Right cardiac atrium (tissue), 5 donors: ENCODE data around the gene ADAMTS2. TPM values are rescaled to one million over a fixed set of nuclear protein-coding genes. Genes with fewer than 3 reads are reported as not detected.

Source experiments
- ATAC-seq, 2 donors: fragments of 200-7000 bp; cut with Tn5 transposase; one replicate each; pipeline versions ENCODE4 v1.8.0 to v1.9.1; 2020; ENCODE audit warnings: moderate library complexity in 2 of 2, mild to moderate bottlenecking in 1 of 2
- DNase-seq, 3 donors: peaks; one replicate each; pipeline ENCODE4 v3.0.0-alpha.2; 2020
- H3K27ac ChIP-seq: one replicate; pipeline ENCODE4 v1.5.1; 2013; ENCODE audit warnings: mild to moderate bottlenecking, low read length, control low read depth, moderate library complexity
- H3K27me3 ChIP-seq: one replicate; pipeline ENCODE4 v1.6.1; 2013; ENCODE audit not compliant: control insufficient read depth, insufficient read depth
- H3K4me1 ChIP-seq: one replicate; pipeline ENCODE4 v1.6.1; 2013; ENCODE audit warnings: low read length; ENCODE audit not compliant: control insufficient read depth, insufficient read depth
- H3K4me3 ChIP-seq: one replicate; pipeline ENCODE4 v1.5.1; 2013; ENCODE audit warnings: low read length, control low read depth
- H3K9me3 ChIP-seq: one replicate; pipeline ENCODE4 v1.6.1; 2013; ENCODE audit warnings: low read length; ENCODE audit not compliant: control insufficient read depth
- WGBS: extraction: QIAGEN DNeasy Blood & Tissue Kit; methylation state at CpG from one replicate; pipeline ENCODE4 v1.1.7; 2013; 5-methylcytosine and 5-hydroxymethylcytosine counted together
- intact Hi-C, 4 donors: fragments of 100-400 bp; cut with DNase I; formaldehyde crosslinking; loops; one replicate each; pipeline versions ENCODE4 v1.11.0 to v1.14.0; 2022 to 2023
- polyA plus RNA-seq: library from polyadenylated mRNA; stranded (reverse); fragments of 200-250 nt; gene quantifications from one replicate; pipeline ENCODE4 v1.2.3, GENCODE V29; 2013
- total RNA-seq, 4 donors: library from RNA; stranded (reverse); fragmentation: NEBNext Ultra II Directional; extraction: Animal tissue kit (Norgen Biotek cat#: 25700); gene quantifications; one replicate each; pipeline ENCODE4 v1.2.1, GENCODE V29; 2021
- donor health status: healthy with polysubstance abuse.
- donor health status: DM: no; HTN: yes; CAD: no.
- donor health status: DM: no; HTN: no; CAD: no.
- donor health status: DM: no; HTN: yes; CAD: no; lungs with severe emphysema.
- donor health status: DM: yes; HTN: yes; CAD: no.

ADAMTS2 gene
- total and polyA plus RNA-seq, 5 donors, result 7.0 to 23.2 (median 14.7) TPM

DNA sequence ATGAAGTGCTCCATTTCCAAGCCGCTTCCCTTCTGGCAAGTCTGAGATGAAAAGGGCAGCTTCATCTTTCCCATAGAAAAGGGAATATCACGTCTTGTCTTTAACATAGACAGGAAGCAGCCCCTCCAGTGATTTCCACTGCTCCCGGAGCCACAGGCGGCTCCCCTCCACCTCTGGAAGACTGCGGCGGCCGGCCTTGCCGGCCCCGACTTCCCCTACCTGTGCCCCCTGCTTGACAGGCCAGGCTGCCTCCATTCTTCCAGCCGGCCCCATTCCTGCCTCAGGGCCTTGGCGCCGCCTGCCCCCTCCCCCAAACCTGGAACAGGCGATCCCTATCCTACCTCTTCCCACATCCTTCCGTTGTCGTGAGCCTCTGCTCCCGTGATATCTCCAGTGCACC, 143.3 kb downstream of the ADAMTS2 start:
- WGBS, result 74% methylated on average over 16 of the region's 16 CpGs
- no peak overlapping the region for H3K27ac ChIP-seq
- intact Hi-C loops, result no loop called here
- ATAC-seq (no peak), DNase-seq (peak in 1 of 3 donors; percentile 33)
- no peaks in the 10 kb centered on the region for H3K27me3 ChIP-seq
- H3K4me3 ChIP-seq, result no peak overlapping the region
- no peaks in the 10 kb centered on the region for H3K4me1 ChIP-seq
- no peaks in the 10 kb centered on the region for H3K9me3 ChIP-seq

DNA sequence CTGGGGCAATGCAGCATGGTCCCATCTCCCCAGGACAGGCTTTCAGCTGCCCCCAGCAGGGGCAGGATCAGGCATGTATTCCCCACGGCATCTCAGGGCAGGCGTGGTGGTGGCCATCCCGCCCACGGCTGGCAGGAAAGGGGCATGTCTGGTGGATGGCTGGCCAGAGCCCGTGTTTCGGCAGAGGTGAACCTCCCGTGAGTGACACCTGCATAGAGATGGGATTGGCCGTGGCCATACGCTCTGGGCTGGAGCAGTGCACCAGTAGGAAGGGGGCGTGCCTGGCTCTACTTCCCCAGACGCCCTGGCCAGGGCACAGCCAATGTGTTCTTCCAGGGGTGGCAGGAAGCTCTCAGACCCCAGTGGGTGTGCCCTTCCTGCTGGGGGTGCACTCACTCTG, 146.0 kb downstream of the ADAMTS2 start:
- H3K9me3 ChIP-seq, result no peaks in the 10 kb centered on the region
- H3K4me1 ChIP-seq, result no peaks in the 10 kb centered on the region
- DNase-seq (peak in 2 of 3 donors; percentile 32 to 55), ATAC-seq (no peak)
- whole genome bisulfite sequencing, result 88% methylated on average over 11 of the region's 11 CpGs
- H3K27me3 ChIP-seq, result no peaks in the 10 kb centered on the region
- no peak overlapping the region for H3K27ac ChIP-seq
- no peak overlapping the region for H3K4me3 ChIP-seq
- intact Hi-C loops, result no loop called here

DNA sequence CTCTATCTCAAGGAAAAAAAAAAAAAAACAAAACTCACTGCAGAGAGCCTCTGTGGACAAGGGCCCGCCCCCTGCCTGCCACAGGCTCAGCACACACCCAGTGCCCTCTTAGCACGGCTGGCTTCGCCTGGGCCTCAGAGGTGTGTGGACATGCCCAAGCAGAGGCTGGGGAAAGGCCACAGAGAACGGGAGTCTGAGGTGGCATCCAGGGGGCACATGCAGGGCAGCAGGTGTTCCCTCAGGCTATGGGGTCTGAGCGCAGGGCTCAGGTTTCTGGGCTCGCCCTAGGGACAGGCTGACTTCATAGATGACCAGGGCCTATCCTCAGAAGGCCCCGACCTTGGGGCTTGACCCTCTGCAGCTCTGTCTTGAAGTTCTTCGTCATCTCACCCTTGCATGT, 146.4 kb downstream of the ADAMTS2 start:
- Histone ChIP-seq H3K9me3 (no peaks in the 10 kb centered on the region), H3K4me1 (no peaks in the 10 kb centered on the region), H3K27me3 (no peaks in the 10 kb centered on the region), H3K27ac (no peak overlapping the region), H3K4me3 (no peak overlapping the region)
- ATAC-seq, result no peak
- WGBS, result 93% methylated on average over 8 of the region's 8 CpGs
- DNase-seq, result peak in 1 of 3 donors; percentile 26
- intact Hi-C loops, result no loop called here

DNA sequence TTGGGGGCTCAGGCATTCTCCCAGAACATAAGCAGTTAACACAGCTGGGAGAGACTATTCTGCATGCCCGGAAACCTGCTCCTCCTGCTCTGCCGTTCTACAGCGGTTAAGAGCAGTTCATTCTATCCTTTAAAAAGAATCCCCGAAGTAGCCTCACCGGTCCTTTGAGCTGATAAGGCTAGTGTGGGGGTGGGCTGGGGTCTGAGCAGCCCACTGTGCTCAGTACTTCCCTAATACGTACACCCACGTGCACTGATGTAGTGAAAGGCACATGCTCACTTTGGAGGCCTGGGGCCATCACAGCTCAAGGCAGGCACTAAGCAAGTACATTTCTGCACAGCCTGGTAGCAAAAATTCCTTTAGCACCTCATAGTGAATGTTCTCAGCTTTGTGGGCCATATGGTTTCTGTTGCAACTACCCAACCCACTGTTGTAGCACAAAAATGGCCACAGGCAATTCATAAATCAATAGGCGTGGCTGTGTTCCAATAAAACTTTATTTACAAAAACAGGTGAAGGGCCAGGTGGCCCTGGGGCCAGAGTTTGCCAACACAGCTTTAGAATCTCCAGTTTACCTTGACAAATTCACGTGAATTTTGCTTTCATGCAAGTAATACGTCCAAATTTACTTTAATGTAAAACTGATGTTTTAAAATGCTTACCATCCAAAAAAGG, 148.7 kb downstream of the ADAMTS2 start:
- intact Hi-C loops, result no loop called here
- H3K4me3 ChIP-seq, result no peak overlapping the region
- ATAC-seq (no peak), DNase-seq (peak in 2 of 3 donors; percentile 9 to 16)
- WGBS, result 74% methylated on average over 10 of the region's 10 CpGs
- H3K9me3 ChIP-seq, result no peaks in the 10 kb centered on the region
- no peaks in the 10 kb centered on the region for H3K27me3 ChIP-seq
- no peak overlapping the region for H3K27ac ChIP-seq
- H3K4me1 ChIP-seq, result no peaks in the 10 kb centered on the region

DNA sequence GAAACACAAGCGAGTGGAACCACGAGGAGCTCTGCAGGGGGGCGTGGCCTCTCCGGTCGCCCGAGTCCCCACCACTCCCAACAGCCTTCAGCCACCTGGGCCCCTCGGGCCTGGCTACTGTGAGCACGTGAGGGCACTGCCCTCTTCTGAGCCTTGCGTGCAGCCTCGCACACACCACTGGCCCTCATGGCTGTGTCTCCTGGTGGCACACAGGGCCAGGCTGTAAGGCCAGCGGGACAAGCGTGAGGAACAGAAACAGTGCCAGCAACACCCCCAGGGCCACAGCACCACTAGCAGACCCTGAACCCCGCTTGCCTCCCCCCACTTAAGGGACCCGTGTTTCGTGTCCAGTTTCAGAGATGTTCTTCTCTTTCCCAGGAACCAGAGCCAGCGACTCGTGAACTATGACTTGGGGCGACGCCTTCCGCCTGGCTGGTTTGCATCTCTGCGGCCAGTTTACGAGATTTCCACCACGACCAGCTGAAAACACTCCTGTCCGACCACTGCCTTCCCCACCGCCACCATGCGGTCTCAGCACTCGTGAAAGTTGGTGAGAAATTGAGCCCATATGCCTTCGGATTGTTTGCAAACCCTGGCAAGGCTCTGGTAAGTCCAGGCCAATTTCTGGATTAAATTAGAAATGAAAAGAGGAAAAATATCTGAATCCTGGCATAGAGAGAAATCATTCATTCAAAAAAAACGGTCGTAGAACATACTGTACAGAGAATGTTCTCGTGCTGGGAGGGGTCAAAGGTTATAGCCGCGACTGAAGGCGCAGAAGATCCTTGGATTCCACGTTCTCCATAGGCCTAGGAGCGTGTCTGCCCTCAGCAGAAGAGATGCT, 149.5 kb downstream of the ADAMTS2 start:
- H3K9me3 ChIP-seq, result no peaks in the 10 kb centered on the region
- no peak overlapping the region for H3K4me3 ChIP-seq
- peak in 2 of 3 donors; percentile 50 to 60 for DNase-seq
- H3K27me3 ChIP-seq, result no peaks in the 10 kb centered on the region
- peak in 1 of 2 donors; percentile 18 for ATAC-seq
- WGBS, result 79% methylated on average over 36 of the region's 36 CpGs
- H3K27ac ChIP-seq, result no peak overlapping the region
- H3K4me1 ChIP-seq, result no peaks in the 10 kb centered on the region
- intact Hi-C loops, result no loop called here

DNA sequence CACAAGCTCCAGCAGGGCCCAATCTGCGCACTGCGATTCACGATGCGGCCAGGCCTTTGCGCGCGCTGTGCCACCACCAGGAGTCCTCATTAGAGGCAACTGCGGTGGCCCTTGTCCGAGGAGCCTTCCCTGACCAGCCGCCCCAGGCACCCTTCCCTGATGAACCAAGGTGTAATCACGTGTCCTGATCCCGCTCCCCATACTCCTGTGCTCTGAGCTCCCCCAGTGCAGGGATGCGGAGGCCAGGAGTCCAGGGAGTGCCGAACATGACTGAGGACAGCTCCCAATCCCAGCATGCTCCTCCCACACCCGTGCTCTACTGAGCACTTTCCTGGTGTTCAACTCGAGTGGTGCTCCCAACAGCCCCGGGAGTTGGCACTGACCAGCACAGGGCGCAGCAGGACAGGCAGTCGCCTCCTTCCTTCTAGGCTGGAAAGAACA, 150.3 kb downstream of the ADAMTS2 start:
- Histone ChIP-seq H3K4me1 (no peaks in the 10 kb centered on the region), H3K27me3 (no peaks in the 10 kb centered on the region), H3K4me3 (no peak overlapping the region), H3K9me3 (no peaks in the 10 kb centered on the region), H3K27ac (no peak overlapping the region)
- DNase-seq (peak in 2 of 3 donors; percentile 20 to 33), ATAC-seq (no peak)
- intact Hi-C loops, result no loop called here
- 91% methylated on average over 19 of the region's 19 CpGs for WGBS

DNA sequence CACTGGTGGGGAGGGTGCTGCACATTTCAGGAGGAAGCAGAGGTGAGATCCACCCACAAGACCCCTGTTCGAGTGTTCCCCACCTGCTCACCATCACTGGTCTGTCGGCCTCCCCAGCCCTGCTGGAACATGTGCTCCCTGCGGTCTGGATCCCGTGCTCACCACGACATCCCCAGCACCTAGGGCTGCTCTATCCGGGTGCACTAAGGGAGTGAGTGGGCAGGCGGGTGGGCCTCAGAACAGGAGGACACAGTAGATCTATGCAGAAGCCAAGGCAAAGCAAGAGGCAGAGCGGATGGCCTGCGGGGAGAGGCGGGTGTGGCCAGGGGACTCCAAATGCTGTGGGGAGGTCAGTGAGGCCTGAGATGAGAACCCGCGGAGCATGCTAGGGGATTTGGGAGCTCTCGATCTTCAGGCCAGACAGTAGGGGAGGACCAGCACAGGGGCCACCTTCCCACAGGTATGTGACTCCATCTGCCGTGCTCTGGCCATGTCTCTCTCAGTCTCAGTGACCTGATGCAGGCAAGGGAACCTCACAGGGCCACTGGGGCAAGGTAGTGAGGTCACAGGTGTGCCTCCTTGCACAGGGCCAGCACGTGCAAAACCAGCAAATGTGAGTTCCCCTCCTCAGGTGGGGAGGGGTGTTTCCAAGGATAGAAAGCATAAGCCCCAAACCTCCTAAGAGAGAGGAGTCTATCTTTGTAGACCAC, 150.9 kb downstream of the ADAMTS2 start:
- ATAC-seq (no peak), DNase-seq (peak in 2 of 3 donors; percentile 33 to 39)
- intact Hi-C loops, result no loop called here
- Histone ChIP-seq H3K4me3 (no peak overlapping the region), H3K27me3 (no peaks in the 10 kb centered on the region), H3K27ac (no peak overlapping the region), H3K4me1 (no peaks in the 10 kb centered on the region), H3K9me3 (no peaks in the 10 kb centered on the region)
- 91% methylated on average over 15 of the region's 15 CpGs for WGBS

DNA sequence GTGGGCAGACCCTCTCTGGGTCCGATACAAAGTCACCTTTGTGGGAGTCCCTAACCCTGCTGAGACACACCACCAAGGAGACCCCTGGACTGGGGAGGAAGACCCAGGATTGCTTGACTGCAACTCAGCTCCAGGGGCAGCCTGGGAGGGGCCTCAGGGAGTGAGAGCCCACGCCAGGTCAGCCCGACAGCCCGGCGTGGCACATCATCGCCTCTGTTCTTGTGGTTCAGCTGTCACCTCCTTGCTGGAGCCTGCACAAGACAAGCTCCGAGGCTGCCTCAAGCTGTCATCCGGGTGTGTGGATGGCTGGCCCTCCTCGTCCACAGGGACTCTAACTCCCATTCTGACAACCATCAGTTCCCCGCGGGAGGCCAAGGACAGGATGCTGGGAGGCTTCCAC, 151.5 kb downstream of the ADAMTS2 start:
- Histone ChIP-seq H3K27ac (no peak overlapping the region), H3K4me3 (no peak overlapping the region), H3K27me3 (no peaks in the 10 kb centered on the region), H3K4me1 (no peaks in the 10 kb centered on the region), H3K9me3 (no peaks in the 10 kb centered on the region)
- 68% methylated on average over 11 of the region's 11 CpGs for WGBS
- peak in 2 of 3 donors; percentile 6 to 31 for DNase-seq
- ATAC-seq, result no peak
- intact Hi-C loops, result no loop called here

DNA sequence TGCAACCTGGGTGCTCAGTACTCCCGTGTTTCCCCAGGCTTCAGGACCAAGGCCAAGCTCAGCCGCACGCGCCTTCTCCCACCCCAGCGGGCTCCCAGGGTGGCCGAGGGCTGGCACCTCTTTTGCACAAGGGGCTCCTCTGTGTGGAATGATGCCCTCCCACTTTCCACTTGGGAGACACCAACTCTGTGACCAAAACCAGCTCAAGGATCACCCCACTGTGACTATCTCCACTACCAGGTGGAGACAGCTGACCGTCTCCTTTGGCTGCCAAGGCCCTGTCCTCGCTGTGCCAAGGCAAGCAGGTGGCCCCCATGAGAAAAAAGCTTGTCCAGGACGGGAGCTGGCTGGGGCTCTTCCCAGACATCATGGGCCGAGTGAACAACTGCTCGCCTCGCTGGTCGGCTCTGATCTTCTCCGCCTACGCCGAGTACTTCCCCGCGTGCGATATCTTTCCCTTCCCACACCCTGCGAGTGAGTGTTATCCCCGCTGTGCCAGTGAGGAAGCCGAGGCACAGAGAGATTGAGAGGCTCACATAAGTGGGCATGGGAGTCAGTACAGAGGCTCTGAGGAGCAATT, 152.3 kb downstream of the ADAMTS2 start:
- H3K4me3 ChIP-seq, result no peak overlapping the region
- H3K4me1 ChIP-seq, result no peaks in the 10 kb centered on the region
- no peak for ATAC-seq
- intact Hi-C loops, result no loop called here
- no peaks in the 10 kb centered on the region for H3K27me3 ChIP-seq
- H3K9me3 ChIP-seq, result no peaks in the 10 kb centered on the region
- no peak overlapping the region for H3K27ac ChIP-seq
- WGBS, result 75% methylated on average over 22 of the region's 22 CpGs
- DNase-seq, result peak in 1 of 3 donors; percentile 45

DNA sequence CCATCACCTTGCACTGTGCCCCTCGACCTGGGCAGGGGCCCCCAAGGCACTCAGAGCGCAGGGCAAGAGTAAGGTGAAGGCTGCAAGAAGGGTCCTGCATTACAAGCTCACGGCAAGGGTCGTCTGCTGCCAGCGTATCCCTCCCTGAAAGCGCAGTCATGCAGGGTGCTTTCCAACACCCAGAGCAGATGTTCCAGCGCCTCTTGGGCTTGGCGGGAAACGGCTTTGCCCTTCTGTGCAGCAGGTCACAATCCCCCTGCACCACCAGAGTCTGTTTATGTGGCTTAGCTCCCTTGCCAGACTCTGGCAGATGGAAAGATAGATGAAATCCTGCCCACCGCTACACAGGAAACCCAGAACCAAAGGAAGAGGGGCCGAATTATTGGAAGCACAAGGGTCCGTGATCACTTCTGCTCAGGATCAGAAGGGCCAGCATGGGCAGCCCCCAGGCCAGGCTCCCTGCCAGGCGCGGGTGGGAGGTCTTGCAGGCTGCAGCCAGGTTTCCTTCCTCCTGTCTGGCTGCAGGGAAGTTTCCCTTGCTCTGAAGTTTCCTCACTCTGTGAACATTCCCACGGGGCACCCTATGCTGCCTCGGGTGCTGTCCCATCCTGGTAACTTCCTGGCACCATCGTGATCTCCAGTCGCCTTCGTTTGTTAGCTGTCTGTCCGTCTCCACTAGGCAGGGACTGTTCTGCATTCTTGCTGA, 152.9 kb downstream of the ADAMTS2 start:
- H3K4me3 ChIP-seq, result no peak overlapping the region
- no peaks in the 10 kb centered on the region for H3K27me3 ChIP-seq
- intact Hi-C loops, result no loop called here
- ATAC-seq (no peak), DNase-seq (peak in 1 of 3 donors; percentile 58)
- H3K9me3 ChIP-seq, result no peaks in the 10 kb centered on the region
- H3K4me1 ChIP-seq, result no peaks in the 10 kb centered on the region
- no peak overlapping the region for H3K27ac ChIP-seq
- 55% methylated on average over 20 of the region's 20 CpGs for WGBS
